Activated T-cell treated with anti-CD3 and anti-CD28 coated beads, Interleukin-2, amount 50 U/mL, for 4 hours (primary cell): ENCODE data around the gene RAD18. TPM values are rescaled to one million over a fixed set of nuclear protein-coding genes. Genes with fewer than 3 reads are reported as not detected.

Experiments used
- ATAC-seq, 2 donors: fragments of 200-7000 bp; cut with Tn5 transposase; one replicate each; pipeline ENCODE4 v1.10.0; 2021
- DNase-seq: peaks from one replicate; pipeline ENCODE4 v3.0.0-alpha.2; 2020
- H3K27me3 Mint-ChIP-seq: one replicate; pipeline ENCODE4 v1.8.0; 2021; ENCODE audit warnings: low read depth, mixed read lengths
- H3K36me3 Mint-ChIP-seq: one replicate; pipeline ENCODE4 v1.8.0; 2022; ENCODE audit warnings: mixed read lengths; ENCODE audit not compliant: insufficient read depth
- H3K4me1 Mint-ChIP-seq: one replicate; pipeline ENCODE4 v1.8.0; 2021; ENCODE audit warnings: low read depth, mixed read lengths
- H3K4me3 Mint-ChIP-seq: one replicate; pipeline ENCODE4 v1.8.0; 2021; ENCODE audit warnings: mild to moderate bottlenecking, moderate library complexity, mixed read lengths
- H3K9me3 Mint-ChIP-seq: one replicate; pipeline ENCODE4 v1.8.0; 2021; ENCODE audit warnings: mixed read lengths
- total RNA-seq, 3 donors: library from RNA; stranded (reverse); gene quantifications; one replicate each; pipeline ENCODE4 v1.2.1, GENCODE V29; 2021

The RAD18 gene
- total RNA-seq, 3 donors from 2014 or later = 32.5 to 45.0 (median 38.0) TPM

DNA sequence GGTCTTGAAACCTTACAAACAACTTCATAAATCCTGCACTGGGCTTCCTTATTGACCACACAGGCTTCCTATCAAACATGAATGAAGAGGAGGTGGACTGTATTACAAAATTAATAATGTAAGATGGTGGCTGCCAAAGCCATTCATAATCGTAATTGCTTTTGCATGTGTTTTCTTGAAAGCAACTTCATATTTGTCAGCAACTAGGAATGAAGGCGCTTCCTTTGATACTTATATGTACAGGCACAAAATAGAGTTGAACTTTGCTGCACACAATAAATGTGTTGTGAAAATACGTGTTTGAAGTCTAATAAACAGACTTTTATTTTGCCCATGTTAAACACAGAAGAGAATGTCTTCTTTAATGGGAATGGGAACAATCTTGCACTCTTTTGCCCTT is 121.8 kb downstream of the RAD18 start:
- no peaks in the 10 kb centered on the region for H3K9me3 Mint-ChIP-seq
- no peaks in the 10 kb centered on the region for H3K4me1 Mint-ChIP-seq
- no peak for DNase-seq
- no peak overlapping the region for H3K4me3 Mint-ChIP-seq
- no peaks in the 10 kb centered on the region for H3K27me3 Mint-ChIP-seq
- no peaks in the 10 kb centered on the region for H3K36me3 Mint-ChIP-seq
- ATAC-seq = no peak

GRCh38 chr3:8840556-8840955 is 122.7 kb downstream of the RAD18 start:
- no peaks in the 10 kb centered on the region for H3K9me3 Mint-ChIP-seq
- H3K36me3 Mint-ChIP-seq = no peaks in the 10 kb centered on the region
- no peaks in the 10 kb centered on the region for H3K4me1 Mint-ChIP-seq
- no peak overlapping the region for H3K4me3 Mint-ChIP-seq
- ATAC-seq (no peak), DNase-seq (no peak)
- no peaks in the 10 kb centered on the region for H3K27me3 Mint-ChIP-seq

GRCh38 chr3:8839607-8840325 is 123.5 kb downstream of the RAD18 start:
- Mint-ChIP-seq H3K36me3 (no peaks in the 10 kb centered on the region), H3K27me3 (no peaks in the 10 kb centered on the region)
- no peak for ATAC-seq

GRCh38 chr3:8838765-8839423 is 124.4 kb downstream of the RAD18 start:
- no peak for DNase-seq
- H3K27me3 Mint-ChIP-seq = no peaks in the 10 kb centered on the region
- no peak for ATAC-seq
- no peaks in the 10 kb centered on the region for H3K4me1 Mint-ChIP-seq
- no peak overlapping the region for H3K4me3 Mint-ChIP-seq
- no peaks in the 10 kb centered on the region for H3K9me3 Mint-ChIP-seq
- no peaks in the 10 kb centered on the region for H3K36me3 Mint-ChIP-seq

More at GRCh38 chr3:8839607-8840325, 123.5 kb downstream of the RAD18 start:
- H3K4me1 Mint-ChIP-seq = no peaks in the 10 kb centered on the region
- no peak for DNase-seq
- H3K4me3 Mint-ChIP-seq = no peak overlapping the region
- H3K9me3 Mint-ChIP-seq = no peaks in the 10 kb centered on the region

DNA sequence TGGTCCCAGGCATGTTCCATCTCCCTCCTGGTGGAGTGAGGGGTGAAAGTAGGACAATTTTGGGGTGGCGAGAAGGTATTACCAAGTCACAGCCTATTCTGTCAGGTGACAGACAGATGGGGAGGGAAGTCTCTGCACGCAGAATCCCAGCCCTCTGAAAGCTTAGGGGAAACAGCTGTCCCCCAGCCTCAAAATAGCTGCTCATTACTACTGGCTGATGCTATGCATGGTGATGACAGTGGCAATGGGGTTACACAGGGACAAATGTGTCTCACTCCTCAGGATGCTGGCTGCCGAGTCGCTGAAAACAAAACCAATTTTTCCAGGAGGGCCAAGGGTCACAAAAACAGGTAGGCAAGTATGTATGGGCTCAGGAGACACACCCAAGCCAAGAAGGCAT is 125.0 kb downstream of the RAD18 start:
- no peak for ATAC-seq
- H3K27me3 Mint-ChIP-seq = no peaks in the 10 kb centered on the region
- H3K4me3 Mint-ChIP-seq = no peak overlapping the region
- H3K36me3 Mint-ChIP-seq = no peaks in the 10 kb centered on the region
- H3K4me1 Mint-ChIP-seq = no peaks in the 10 kb centered on the region
- H3K9me3 Mint-ChIP-seq = no peaks in the 10 kb centered on the region
- DNase-seq = no peak

GRCh38 chr3:8837162-8837561 is 126.1 kb downstream of the RAD18 start:
- H3K27me3 Mint-ChIP-seq = no peaks in the 10 kb centered on the region
- no peaks in the 10 kb centered on the region for H3K36me3 Mint-ChIP-seq
- H3K4me1 Mint-ChIP-seq = no peaks in the 10 kb centered on the region
- ATAC-seq (no peak), DNase-seq (no peak)
- no peak overlapping the region for H3K4me3 Mint-ChIP-seq
- no peaks in the 10 kb centered on the region for H3K9me3 Mint-ChIP-seq

DNA sequence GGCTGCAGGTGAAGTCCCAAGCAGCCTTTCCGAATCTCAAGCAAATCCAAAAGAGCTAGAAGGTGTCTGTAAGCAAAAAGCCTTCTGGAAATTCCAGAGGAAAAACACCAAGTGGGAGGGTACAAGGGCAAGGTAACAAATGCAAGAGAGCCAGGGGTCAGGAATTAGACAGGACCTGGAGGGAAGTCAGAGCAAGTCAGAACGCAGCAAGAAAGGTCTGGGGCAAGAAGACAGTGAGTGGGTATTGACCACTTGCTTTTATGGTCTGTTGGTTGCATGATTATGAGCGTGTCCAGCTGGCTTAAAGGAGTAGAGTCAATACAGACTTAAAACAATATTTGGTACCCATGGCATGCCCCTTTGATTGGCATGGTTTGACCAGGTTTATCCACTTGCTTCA is 127.2 kb downstream of the RAD18 start:
- no peaks in the 10 kb centered on the region for H3K27me3 Mint-ChIP-seq
- H3K9me3 Mint-ChIP-seq = no peaks in the 10 kb centered on the region
- H3K36me3 Mint-ChIP-seq = no peaks in the 10 kb centered on the region
- no peaks in the 10 kb centered on the region for H3K4me1 Mint-ChIP-seq
- ATAC-seq (no peak), DNase-seq (no peak)
- H3K4me3 Mint-ChIP-seq = no peak overlapping the region

DNA sequence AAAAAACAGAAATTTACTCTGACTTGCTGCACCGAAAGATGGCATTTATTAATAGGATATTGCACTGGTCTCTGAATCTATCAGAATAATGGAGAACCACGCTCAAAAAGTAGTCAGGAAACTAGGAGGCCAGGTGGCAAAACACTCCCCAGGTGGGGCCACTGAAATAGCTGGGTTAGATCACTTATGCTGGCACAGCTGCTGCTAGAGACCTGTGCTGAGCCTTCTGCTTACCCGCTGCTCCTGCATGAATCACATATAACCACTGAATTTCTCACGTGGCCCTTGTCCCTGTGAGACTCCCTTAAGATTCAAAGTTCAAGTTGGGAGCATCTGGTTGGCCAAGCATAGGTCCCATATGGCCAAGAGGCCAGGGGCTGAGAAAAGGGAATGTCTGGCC is 127.9 kb downstream of the RAD18 start:
- no peaks in the 10 kb centered on the region for H3K36me3 Mint-ChIP-seq
- ATAC-seq = no peak
- H3K4me3 Mint-ChIP-seq = no peak overlapping the region
- no peaks in the 10 kb centered on the region for H3K9me3 Mint-ChIP-seq
- no peaks in the 10 kb centered on the region for H3K27me3 Mint-ChIP-seq
- DNase-seq = no peak
- no peaks in the 10 kb centered on the region for H3K4me1 Mint-ChIP-seq

- Mint-ChIP-seq H3K4me3 (no peak overlapping the region), H3K27me3 (no peaks in the 10 kb centered on the region), H3K36me3 (no peaks in the 10 kb centered on the region), H3K9me3 (no peaks in the 10 kb centered on the region), H3K4me1 (no peaks in the 10 kb centered on the region)
- DNase-seq (no peak), ATAC-seq (no peak)
Observed at GRCh38 chr3:8834974-8835373, 128.3 kb downstream of the RAD18 start.

- DNase-seq = no peak
- Mint-ChIP-seq H3K4me3 (no peak overlapping the region), H3K36me3 (peaks cover 2% of the 10 kb centered on the region), H3K27me3 (no peaks in the 10 kb centered on the region), H3K9me3 (peaks cover under 1% of the 10 kb centered on the region), H3K4me1 (no peaks in the 10 kb centered on the region)
- no peak for ATAC-seq
Observed at GRCh38 chr3:8827641-8828040, 135.6 kb downstream of the RAD18 start.

Other genes with a start within 250 kb of the RAD18 start
- gene CAV3, start 229.7 kb downstream of the RAD18 start, total RNA-seq = not detected
- gene OXTR, start 193.9 kb downstream of the RAD18 start, total RNA-seq = 1 to 10 TPM in 1 of 3 donors, under 1 TPM in 2; 0.25 to 1.2 (median 0.41) TPM